ENCODE data around the gene TMEM132C. TPM values are rescaled to one million over a fixed set of nuclear protein-coding genes. Genes with fewer than 3 reads are reported as not detected.

Gene TMEM132C
- total RNA-seq, 6 experiments from 2014 or later = 0.04 to 0.19 (median 0.06) TPM; not detected in 3

- TF ChIP-seq POLR2A (IDR thresholded peaks at IDR 0.05) = no peak
- TF ChIP-seq, protein P1, sequence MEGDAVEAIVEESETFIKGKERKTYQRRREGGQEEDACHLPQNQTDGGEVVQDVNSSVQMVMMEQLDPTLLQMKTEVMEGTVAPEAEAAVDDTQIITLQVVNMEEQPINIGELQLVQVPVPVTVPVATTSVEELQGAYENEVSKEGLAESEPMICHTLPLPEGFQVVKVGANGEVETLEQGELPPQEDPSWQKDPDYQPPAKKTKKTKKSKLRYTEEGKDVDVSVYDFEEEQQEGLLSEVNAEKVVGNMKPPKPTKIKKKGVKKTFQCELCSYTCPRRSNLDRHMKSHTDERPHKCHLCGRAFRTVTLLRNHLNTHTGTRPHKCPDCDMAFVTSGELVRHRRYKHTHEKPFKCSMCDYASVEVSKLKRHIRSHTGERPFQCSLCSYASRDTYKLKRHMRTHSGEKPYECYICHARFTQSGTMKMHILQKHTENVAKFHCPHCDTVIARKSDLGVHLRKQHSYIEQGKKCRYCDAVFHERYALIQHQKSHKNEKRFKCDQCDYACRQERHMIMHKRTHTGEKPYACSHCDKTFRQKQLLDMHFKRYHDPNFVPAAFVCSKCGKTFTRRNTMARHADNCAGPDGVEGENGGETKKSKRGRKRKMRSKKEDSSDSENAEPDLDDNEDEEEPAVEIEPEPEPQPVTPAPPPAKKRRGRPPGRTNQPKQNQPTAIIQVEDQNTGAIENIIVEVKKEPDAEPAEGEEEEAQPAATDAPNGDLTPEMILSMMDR (IDR thresholded peaks at IDR 0.05) = no peak
- Histone ChIP-seq H3K9me3 (no peaks in the 10 kb centered on the region), H3K27ac (no peak overlapping the region), H3K27me3 (no peaks in the 10 kb centered on the region), H3K36me3 (no peaks in the 10 kb centered on the region), H3K4me3 (no peak overlapping the region), H3K4me1 (no peaks in the 10 kb centered on the region)
- no peak for ATAC-seq
- 37% methylated on average over 7 of the region's 8 CpGs for WGBS (ENCODE audit: insufficient coverage, low coverage, low lambda C conversion rate, missing lambda C conversion rate)
- intact Hi-C loops (cut with DNase I) = no loop called here
- DNase-seq = no peak
These were observed 426.8 kb downstream of the TMEM132C start for GRCh38 chr12:128693771-128694170.

DNA sequence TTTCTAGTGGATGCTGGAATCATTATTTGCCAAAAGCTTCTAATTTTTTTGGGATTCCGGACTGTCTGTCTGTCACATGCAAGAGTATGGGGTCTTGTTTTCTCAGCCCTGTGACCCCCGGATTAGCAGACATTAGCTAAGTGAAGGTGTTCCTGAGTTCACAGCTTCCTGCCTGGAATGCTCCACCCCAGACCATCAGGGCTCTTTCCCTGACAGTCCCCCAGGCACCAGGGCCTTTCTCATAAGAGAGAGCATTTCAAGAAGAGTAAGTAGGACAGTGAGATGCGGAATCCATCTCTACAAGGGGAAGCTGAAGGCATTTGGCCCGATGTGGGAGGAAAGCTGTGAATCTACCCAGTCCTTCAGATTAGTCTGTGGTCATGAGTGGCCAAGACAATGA lies 427.5 kb downstream of the TMEM132C start:
- Histone ChIP-seq H3K36me3 (no peaks in the 10 kb centered on the region), H3K9me3 (no peaks in the 10 kb centered on the region), H3K27me3 (no peaks in the 10 kb centered on the region), H3K4me3 (no peak overlapping the region), H3K27ac (no peak overlapping the region), H3K4me1 (no peaks in the 10 kb centered on the region)
- no peak for TF ChIP-seq POLR2A (IDR thresholded peaks at IDR 0.05)
- TF ChIP-seq, protein P1 (IDR thresholded peaks at IDR 0.05) = no peak
- DNase-seq (no peak), ATAC-seq (no peak)
- intact Hi-C loops (cut with DNase I) = no loop called here
- 44% methylated on average over 4 of the region's 4 CpGs for WGBS (ENCODE audit: insufficient coverage, low coverage, low lambda C conversion rate, missing lambda C conversion rate)

DNA sequence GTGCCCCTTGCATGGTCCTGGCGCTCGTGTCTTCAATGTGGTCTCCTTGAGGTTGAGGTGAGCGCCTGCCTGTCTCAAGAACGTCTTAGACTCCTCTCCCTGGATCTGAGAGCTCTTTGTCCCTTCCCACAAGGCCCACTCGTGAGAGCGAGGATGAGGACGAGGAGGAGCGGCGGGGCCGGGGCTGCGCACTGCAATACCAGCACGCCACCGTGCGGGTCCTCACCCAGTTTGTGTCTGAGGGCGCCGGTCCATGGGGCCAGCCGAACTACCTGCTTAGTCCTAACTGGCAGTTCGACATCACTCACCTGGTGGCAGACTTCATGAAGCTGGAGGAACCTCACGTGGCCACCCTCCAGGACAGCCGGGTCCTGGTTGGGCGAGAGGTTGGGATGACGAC lies 428.7 kb downstream of the TMEM132C start:
- 71% methylated on average over 4 of the region's 22 CpGs for WGBS (ENCODE audit: insufficient coverage, low coverage, low lambda C conversion rate, missing lambda C conversion rate)
- DNase-seq (no peak), ATAC-seq (no peak)
- no peak for TF ChIP-seq POLR2A (IDR thresholded peaks at IDR 0.05)
- TF ChIP-seq, protein P1 (IDR thresholded peaks at IDR 0.05) = no peak
- Histone ChIP-seq H3K4me1 (no peaks in the 10 kb centered on the region), H3K27me3 (no peaks in the 10 kb centered on the region), H3K27ac (no peak overlapping the region), H3K36me3 (no peaks in the 10 kb centered on the region), H3K4me3 (no peak overlapping the region), H3K9me3 (no peaks in the 10 kb centered on the region)
- intact Hi-C loops (cut with DNase I) = no loop called here

GRCh38 chr12:128698301-128698972 lies 431.5 kb downstream of the TMEM132C start:
- H3K27ac ChIP-seq = no peak overlapping the region
- H3K4me3 ChIP-seq = no peak overlapping the region
- ATAC-seq (no peak), DNase-seq (no peak)
- no peaks in the 10 kb centered on the region for H3K4me1 ChIP-seq
- H3K36me3 ChIP-seq = no peaks in the 10 kb centered on the region
- TF ChIP-seq POLR2A (IDR thresholded peaks at IDR 0.05) = no peak
- TF ChIP-seq, protein P1 (IDR thresholded peaks at IDR 0.05) = no peak
- 44% methylated on average over 12 of the region's 12 CpGs for whole genome bisulfite sequencing (ENCODE audit: insufficient coverage, low coverage, low lambda C conversion rate, missing lambda C conversion rate)
- no peaks in the 10 kb centered on the region for H3K9me3 ChIP-seq
- intact Hi-C loops (cut with DNase I) = no loop called here
- H3K27me3 ChIP-seq = no peaks in the 10 kb centered on the region

All from right lobe of liver (tissue), 6 donors.